ENCODE results near the gene RGS17. TPM values are rescaled to one million over a fixed set of nuclear protein-coding genes. Genes with fewer than 3 reads are reported as not detected.
A peak's percentile ranks its signal among the peaks of the same experiment; 100 is the strongest.

RGS17 gene
- total and polyA plus RNA-seq, 2 of the 13 experiments (the other 11 are each of a cell fraction or from before 2014, with no cell fraction given): 0.04 TPM; not detected in 1

DNA sequence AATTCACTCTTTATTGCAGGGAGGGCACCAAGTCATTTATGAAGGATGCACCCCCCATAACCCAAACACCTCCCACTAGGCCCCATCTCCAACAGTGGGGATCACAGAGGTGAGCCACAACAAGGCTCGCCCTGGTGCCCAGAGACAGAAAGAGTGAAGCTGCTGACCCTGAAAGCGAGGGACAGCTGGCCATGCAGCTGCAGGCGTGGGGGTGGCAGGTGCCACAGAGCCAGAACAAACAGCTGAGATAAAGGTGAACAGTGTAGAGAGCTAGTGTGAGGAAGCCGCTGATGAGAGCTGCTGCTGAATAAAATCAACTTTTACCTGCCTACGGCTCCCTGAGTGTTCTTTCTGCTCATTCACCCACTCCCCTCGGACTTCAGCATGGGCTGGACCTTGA is 18.8 kb upstream of the RGS17 start:
- peak; percentile 14; the same call in 2 of the 3 replicates for ATAC-seq
- CTCF ChIA-PET (ENCODE audit: low intra/inter-chr PET ratio, low total read pairs): no interaction called here
- no TSS peak for BruUV-seq (replicated peaks)

DNA sequence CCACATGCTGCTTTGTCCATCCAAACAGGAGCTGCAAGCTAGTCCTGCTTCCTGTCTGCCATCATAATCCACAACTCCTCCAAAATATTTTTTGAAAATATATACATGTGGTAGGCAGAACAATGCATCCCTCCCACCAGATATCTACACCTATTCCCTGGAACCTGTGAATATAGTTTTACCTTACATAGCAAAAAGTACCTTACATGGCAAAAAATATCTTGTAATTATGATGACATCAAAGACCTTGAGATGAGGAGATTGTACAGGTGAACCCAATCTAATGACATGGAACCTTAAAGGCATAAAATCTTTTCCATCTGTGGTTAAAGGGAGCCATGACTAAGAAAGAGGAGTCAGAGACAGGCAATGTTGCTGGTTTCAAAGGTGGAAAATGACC is 15.3 kb upstream of the RGS17 start:
- ChIA-PET CTCF (ENCODE audit: low intra/inter-chr PET ratio, low total read pairs) (no interaction called here), POLR2A (no interaction called here)
- H3K27me3 ChIP-seq (ENCODE audit: control insufficient read depth in 1 of 2, insufficient read depth in 2 of 2, low read length in 2 of 2): peaks cover 0 to 19% of the 10 kb centered on the region in 2 experiments; a peak in 2 of 5 replicates
- in situ Hi-C loops (cut with HindIII; ENCODE audit: extremely low pct_ligation_motif_present, low pct_unique_long_range_greater_than_20kb) (no loop called here), intact Hi-C loops (cut with micrococcal nuclease; ENCODE audit: unreplicated experiment) (no loop called here)
- TF ChIP-seq MAFK (conservative IDR thresholded peaks at IDR 0.05 in 1 of 2, IDR thresholded peaks at IDR 0.05 in 1 of 2; ENCODE audit: low read length in 2 of 2) (peak; percentile 65 to 82), MEIS2 (CRISPR knock-in tag; IDR thresholded peaks at IDR 0.05) (no peak), MAFF (IDR thresholded peaks at IDR 0.05; ENCODE audit: low read depth, low read length) (peak; percentile 74)
- no peak overlapping the region for H3K27ac ChIP-seq (ENCODE audit: extremely low read length, insufficient read depth, low read length)
- H3K36me3 ChIP-seq (replicated peaks in 1 of 2; ENCODE audit: control insufficient read depth in 1 of 2, insufficient read depth in 2 of 2, low read length in 2 of 2): no peaks in the 10 kb centered on the region
- H4K20me1 ChIP-seq (ENCODE audit: insufficient read depth, low read length): no peaks in the 10 kb centered on the region
- peaks cover 15% of the 10 kb centered on the region; the same call in 1 of the 2 replicates for H3K4me1 ChIP-seq (ENCODE audit: insufficient read depth, low read length)
- BruUV-seq (replicated peaks): no TSS peak
- DNase-seq (ENCODE audit: low spot score) (no peak), ATAC-seq (no peak), FAIRE-seq (no peak)
- no peak overlapping the region for H2AFZ ChIP-seq (ENCODE audit: low read length)
- H3K79me2 ChIP-seq (ENCODE audit: insufficient read depth, low read length): no peaks in the 10 kb centered on the region
- H3K4me3 ChIP-seq (replicated peaks in 1 of 3; ENCODE audit: insufficient read depth in 1 of 3, low read depth in 2 of 3, low read length in 3 of 3): no peak overlapping the region
- H3K4me2 ChIP-seq (ENCODE audit: low read depth, low read length): no peak overlapping the region
- no peak overlapping the region for H3K9ac ChIP-seq (ENCODE audit: insufficient read depth, low read depth, low read length)
- no peaks in the 10 kb centered on the region for H3K9me3 ChIP-seq (ENCODE audit: low read length)

More for the DNA sequence above, 18.8 kb upstream of the RGS17 start:
- peak overlapping the region; percentile 88; the same call in 1 of the 2 replicates for H3K4me2 ChIP-seq (ENCODE audit: low read depth, low read length)
- in situ Hi-C loops (cut with HindIII; ENCODE audit: extremely low pct_ligation_motif_present, low pct_unique_long_range_greater_than_20kb) (no loop called here), intact Hi-C loops (cut with micrococcal nuclease; ENCODE audit: unreplicated experiment) (no loop called here)
- no peak overlapping the region for H3K27ac ChIP-seq (ENCODE audit: extremely low read length, insufficient read depth, low read length)
- peak overlapping the region in 1 of 3 experiments; percentile 65; a peak in 2 of 6 replicates for H3K4me3 ChIP-seq (replicated peaks in 1 of 3; ENCODE audit: insufficient read depth in 1 of 3, low read depth in 2 of 3, low read length in 3 of 3)
- WGBS (ENCODE audit: low lambda C conversion rate): 24% methylated on average over 6 of the region's 6 CpGs
- no peak for TF ChIP-seq ZNF44 (CRISPR knock-in tag; IDR thresholded peaks at IDR 0.05)
- TF ChIP-seq, protein P1, sequence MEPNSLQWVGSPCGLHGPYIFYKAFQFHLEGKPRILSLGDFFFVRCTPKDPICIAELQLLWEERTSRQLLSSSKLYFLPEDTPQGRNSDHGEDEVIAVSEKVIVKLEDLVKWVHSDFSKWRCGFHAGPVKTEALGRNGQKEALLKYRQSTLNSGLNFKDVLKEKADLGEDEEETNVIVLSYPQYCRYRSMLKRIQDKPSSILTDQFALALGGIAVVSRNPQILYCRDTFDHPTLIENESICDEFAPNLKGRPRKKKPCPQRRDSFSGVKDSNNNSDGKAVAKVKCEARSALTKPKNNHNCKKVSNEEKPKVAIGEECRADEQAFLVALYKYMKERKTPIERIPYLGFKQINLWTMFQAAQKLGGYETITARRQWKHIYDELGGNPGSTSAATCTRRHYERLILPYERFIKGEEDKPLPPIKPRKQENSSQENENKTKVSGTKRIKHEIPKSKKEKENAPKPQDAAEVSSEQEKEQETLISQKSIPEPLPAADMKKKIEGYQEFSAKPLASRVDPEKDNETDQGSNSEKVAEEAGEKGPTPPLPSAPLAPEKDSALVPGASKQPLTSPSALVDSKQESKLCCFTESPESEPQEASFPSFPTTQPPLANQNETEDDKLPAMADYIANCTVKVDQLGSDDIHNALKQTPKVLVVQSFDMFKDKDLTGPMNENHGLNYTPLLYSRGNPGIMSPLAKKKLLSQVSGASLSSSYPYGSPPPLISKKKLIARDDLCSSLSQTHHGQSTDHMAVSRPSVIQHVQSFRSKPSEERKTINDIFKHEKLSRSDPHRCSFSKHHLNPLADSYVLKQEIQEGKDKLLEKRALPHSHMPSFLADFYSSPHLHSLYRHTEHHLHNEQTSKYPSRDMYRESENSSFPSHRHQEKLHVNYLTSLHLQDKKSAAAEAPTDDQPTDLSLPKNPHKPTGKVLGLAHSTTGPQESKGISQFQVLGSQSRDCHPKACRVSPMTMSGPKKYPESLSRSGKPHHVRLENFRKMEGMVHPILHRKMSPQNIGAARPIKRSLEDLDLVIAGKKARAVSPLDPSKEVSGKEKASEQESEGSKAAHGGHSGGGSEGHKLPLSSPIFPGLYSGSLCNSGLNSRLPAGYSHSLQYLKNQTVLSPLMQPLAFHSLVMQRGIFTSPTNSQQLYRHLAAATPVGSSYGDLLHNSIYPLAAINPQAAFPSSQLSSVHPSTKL (CRISPR knock-in tag; IDR thresholded peaks at IDR 0.05): no peak
- H3K79me2 ChIP-seq (ENCODE audit: insufficient read depth, low read length): no peaks in the 10 kb centered on the region
- DNase-seq (ENCODE audit: low spot score) (no peak), FAIRE-seq (no peak)
- H3K9ac ChIP-seq (ENCODE audit: insufficient read depth, low read depth, low read length): no peak overlapping the region
- no peaks in the 10 kb centered on the region for H3K36me3 ChIP-seq (replicated peaks in 1 of 2; ENCODE audit: control insufficient read depth in 1 of 2, insufficient read depth in 2 of 2, low read length in 2 of 2)
- POLR2A ChIA-PET: no interaction called here
- no peaks in the 10 kb centered on the region for H3K9me3 ChIP-seq (ENCODE audit: low read length)
- H2AFZ ChIP-seq (ENCODE audit: low read length): peak overlapping the region; percentile 5
- peaks cover 15% of the 10 kb centered on the region; the same call in 1 of the 2 replicates for H3K4me1 ChIP-seq (ENCODE audit: insufficient read depth, low read length)
- no peaks in the 10 kb centered on the region for H4K20me1 ChIP-seq (ENCODE audit: insufficient read depth, low read length)
- H3K27me3 ChIP-seq (ENCODE audit: control insufficient read depth in 1 of 2, insufficient read depth in 2 of 2, low read length in 2 of 2): peaks cover 0 to 26% of the 10 kb centered on the region in 2 experiments; a peak in 2 of 5 replicates
